MM.1S (cell line): ENCODE data around the gene PARP12.

Experiments
- DNase-seq: peaks from one replicate; pipeline ENCODE4 v3.0.0-alpha.2; 2015
- H2AFZ ChIP-seq: fragments of 300-600 bp; sonication (generic); 2 replicates; pipeline ENCODE4 v1.6.0; 2016; ENCODE audit warnings: antibody characterized with exemption, low read length
- H3F3A ChIP-seq: fragments of 300-600 bp; sonication (generic); 2 replicates; pipeline ENCODE4 v1.6.1; 2016; ENCODE audit warnings: mild to moderate bottlenecking, antibody characterized with exemption, low read length, moderate library complexity, mixed read lengths; ENCODE audit not compliant: insufficient read depth
- H3K27ac ChIP-seq: fragments of 300-600 bp; sonication (generic); 2 replicates; pipeline ENCODE4 v1.5.1; 2016; ENCODE audit warnings: mild to moderate bottlenecking, low read length
- H3K27me3 ChIP-seq: fragments of 300-600 bp; sonication (generic); replicated peaks from 2 replicates; pipeline ENCODE4 v1.6.0; 2016; ENCODE audit warnings: low read length; ENCODE audit not compliant: insufficient read depth
- H3K36me3 ChIP-seq: fragments of 300-600 bp; sonication (generic); replicated peaks from 2 replicates; pipeline ENCODE4 v1.6.1; 2016; ENCODE audit warnings: mild to moderate bottlenecking, low read length, mixed read lengths; ENCODE audit not compliant: insufficient read depth
- H3K4me1 ChIP-seq: fragments of 300-600 bp; sonication (generic); 2 replicates; pipeline ENCODE4 v1.6.1; 2016; ENCODE audit warnings: low read length, mixed read lengths
- H3K4me2 ChIP-seq: fragments of 300-600 bp; sonication (generic); 2 replicates; pipeline ENCODE4 v1.6.0; 2016; ENCODE audit warnings: low read depth, low read length
- H3K4me3 ChIP-seq: fragments of 300-600 bp; sonication (generic); 2 replicates; pipeline ENCODE4 v1.5.1; 2016; ENCODE audit warnings: low read length, mixed read lengths
- H3K79me2 ChIP-seq: fragments of 300-600 bp; sonication (generic); 2 replicates; pipeline ENCODE4 v1.6.1; 2016; ENCODE audit warnings: mixed run types, low read length, mixed read lengths
- H3K9ac ChIP-seq: fragments of 300-600 bp; sonication (generic); 2 replicates; pipeline ENCODE4 v1.6.1; 2016; ENCODE audit warnings: low read length, mixed read lengths
- H3K9me2 ChIP-seq: fragments of 300-600 bp; sonication (generic); replicated peaks from 2 replicates; pipeline ENCODE4 v1.6.1; 2016; ENCODE audit warnings: mild to moderate bottlenecking, low read length, mixed read lengths; ENCODE audit not compliant: insufficient read depth
- H3K9me3 ChIP-seq: fragments of 300-600 bp; sonication (generic); replicated peaks from 2 replicates; pipeline ENCODE4 v1.6.1; 2016; ENCODE audit warnings: mild to moderate bottlenecking, low read length, mixed read lengths; ENCODE audit not compliant: insufficient read depth
- H4K20me1 ChIP-seq: fragments of 300-600 bp; sonication (generic); 2 replicates; pipeline ENCODE4 v1.6.1; 2016; ENCODE audit warnings: mild to moderate bottlenecking, low read length, moderate library complexity, mixed read lengths; ENCODE audit not compliant: insufficient read depth
- EZH2 ChIP-seq: fragments of 300-600 bp; sonication (generic); optimal IDR thresholded peaks from 2 replicates; pipeline ENCODE3; 2017; ENCODE audit warnings: low read depth, mild to moderate bottlenecking, antibody characterized with exemption, low read length, mixed read lengths
- EZH2phosphoT487 ChIP-seq: fragments of 300-600 bp; sonication (generic); IDR thresholded peaks from 2 replicates; pipeline ENCODE4 v1.6.1; 2018; ENCODE audit warnings: antibody characterized with exemption, low read length
- TF ChIP-seq, protein P1 (sequence below): fragments of 300-600 bp; sonication (generic); IDR thresholded peaks from 2 replicates; pipeline ENCODE4 v1.5.1; 2016; ENCODE audit warnings: antibody characterized with exemption, low read length, mixed read lengths

Gene PARP12

DNA sequence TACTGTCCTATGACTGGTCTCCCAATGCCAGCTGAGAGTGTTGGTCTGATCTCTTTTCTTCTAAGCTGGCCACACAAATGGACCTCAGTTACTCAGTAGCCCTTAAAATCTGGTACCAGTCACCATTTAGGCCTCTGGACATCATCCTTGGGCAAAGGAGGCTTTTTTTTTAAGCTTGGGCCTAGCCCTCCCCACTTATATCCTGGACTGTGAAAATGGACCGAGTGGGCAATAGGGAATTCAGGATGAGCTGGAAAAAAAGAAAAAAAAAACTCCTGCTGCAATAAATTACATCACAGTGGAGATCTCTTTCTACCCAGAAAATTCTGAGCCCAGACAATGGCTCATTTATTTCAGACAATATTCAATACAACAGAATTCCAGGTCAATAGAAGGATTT is 68.4 kb downstream of the PARP12 start:
- TF ChIP-seq EZH2 (no peak), EZH2phosphoT487 (no peak)
- TF ChIP-seq, protein P1, sequence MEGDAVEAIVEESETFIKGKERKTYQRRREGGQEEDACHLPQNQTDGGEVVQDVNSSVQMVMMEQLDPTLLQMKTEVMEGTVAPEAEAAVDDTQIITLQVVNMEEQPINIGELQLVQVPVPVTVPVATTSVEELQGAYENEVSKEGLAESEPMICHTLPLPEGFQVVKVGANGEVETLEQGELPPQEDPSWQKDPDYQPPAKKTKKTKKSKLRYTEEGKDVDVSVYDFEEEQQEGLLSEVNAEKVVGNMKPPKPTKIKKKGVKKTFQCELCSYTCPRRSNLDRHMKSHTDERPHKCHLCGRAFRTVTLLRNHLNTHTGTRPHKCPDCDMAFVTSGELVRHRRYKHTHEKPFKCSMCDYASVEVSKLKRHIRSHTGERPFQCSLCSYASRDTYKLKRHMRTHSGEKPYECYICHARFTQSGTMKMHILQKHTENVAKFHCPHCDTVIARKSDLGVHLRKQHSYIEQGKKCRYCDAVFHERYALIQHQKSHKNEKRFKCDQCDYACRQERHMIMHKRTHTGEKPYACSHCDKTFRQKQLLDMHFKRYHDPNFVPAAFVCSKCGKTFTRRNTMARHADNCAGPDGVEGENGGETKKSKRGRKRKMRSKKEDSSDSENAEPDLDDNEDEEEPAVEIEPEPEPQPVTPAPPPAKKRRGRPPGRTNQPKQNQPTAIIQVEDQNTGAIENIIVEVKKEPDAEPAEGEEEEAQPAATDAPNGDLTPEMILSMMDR: no peak
- no peaks in the 10 kb centered on the region for H3K27me3 ChIP-seq
- H3K4me2 ChIP-seq: no peak overlapping the region
- no peaks in the 10 kb centered on the region for H3K36me3 ChIP-seq
- H3K9me3 ChIP-seq: no peaks in the 10 kb centered on the region
- H3K79me2 ChIP-seq: no peaks in the 10 kb centered on the region
- H2AFZ ChIP-seq: no peak overlapping the region
- H3K4me3 ChIP-seq: no peak overlapping the region
- H4K20me1 ChIP-seq: no peaks in the 10 kb centered on the region
- H3K9ac ChIP-seq: no peak overlapping the region
- H3F3A ChIP-seq: no peaks in the 10 kb centered on the region
- no peaks in the 10 kb centered on the region for H3K9me2 ChIP-seq
- H3K27ac ChIP-seq: no peak overlapping the region
- no peaks in the 10 kb centered on the region for H3K4me1 ChIP-seq
- DNase-seq: no peak

DNA sequence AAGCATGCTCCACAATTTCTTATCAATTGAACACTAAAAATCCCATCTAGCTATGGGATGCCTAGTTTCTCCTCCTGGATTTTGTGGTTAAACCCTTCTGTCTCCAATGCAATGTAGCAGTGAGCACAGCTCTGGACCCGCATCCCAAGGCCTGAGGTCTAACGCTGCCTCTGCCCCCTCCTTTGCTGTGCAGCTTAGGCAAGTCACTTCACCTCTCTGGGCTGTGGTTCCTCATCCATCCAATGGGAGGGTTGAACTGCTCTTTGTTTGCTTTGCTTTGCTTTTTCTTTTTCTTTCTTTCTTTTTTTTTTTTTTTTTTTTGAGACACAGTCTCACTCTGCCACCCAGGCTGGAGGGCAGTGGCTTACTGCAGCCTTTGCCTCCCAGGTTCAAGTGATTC is 69.2 kb downstream of the PARP12 start:
- Histone ChIP-seq H4K20me1 (no peaks in the 10 kb centered on the region), H3K9me2 (no peaks in the 10 kb centered on the region)
- no peak for TF ChIP-seq EZH2
- TF ChIP-seq, protein P1: no peak
- no peak for TF ChIP-seq EZH2phosphoT487

DNA sequence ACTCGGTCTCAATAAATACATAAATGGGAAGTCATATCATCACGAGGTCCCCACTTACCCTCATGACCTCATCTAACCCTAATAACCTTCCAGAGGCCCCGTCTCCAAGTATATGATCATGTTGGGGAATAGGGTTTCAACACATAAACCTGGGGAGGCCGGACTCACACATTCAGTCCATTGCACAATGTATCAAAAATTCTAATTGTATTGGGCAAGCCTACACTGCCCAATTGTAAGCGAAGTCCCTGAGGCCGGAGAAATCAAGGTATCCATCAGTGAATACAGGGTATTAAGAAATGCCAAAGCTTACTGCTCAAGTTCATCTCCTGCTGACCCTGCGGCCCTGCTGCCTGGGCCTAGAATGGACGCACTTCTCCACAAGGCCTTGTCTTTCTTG is 69.6 kb downstream of the PARP12 start:
- Histone ChIP-seq H3K27me3 (no peaks in the 10 kb centered on the region), H3K36me3 (no peaks in the 10 kb centered on the region), H3K9ac (no peak overlapping the region), H3K4me2 (no peak overlapping the region), H3K27ac (no peak overlapping the region), H3K79me2 (no peaks in the 10 kb centered on the region), H3K4me3 (no peak overlapping the region), H3K9me3 (no peaks in the 10 kb centered on the region), H3K9me2 (no peaks in the 10 kb centered on the region), H3F3A (no peaks in the 10 kb centered on the region), H3K4me1 (no peaks in the 10 kb centered on the region), H2AFZ (no peak overlapping the region), H4K20me1 (no peaks in the 10 kb centered on the region)
- TF ChIP-seq, protein P1: no peak
- TF ChIP-seq EZH2 (no peak), EZH2phosphoT487 (no peak)
- DNase-seq: no peak

More for the DNA sequence above, 69.2 kb downstream of the PARP12 start:
- Histone ChIP-seq H3K36me3 (no peaks in the 10 kb centered on the region), H3K4me3 (no peak overlapping the region), H3K79me2 (no peaks in the 10 kb centered on the region), H3K9ac (no peak overlapping the region), H3K4me2 (no peak overlapping the region), H3K27me3 (no peaks in the 10 kb centered on the region), H3K27ac (no peak overlapping the region), H3K4me1 (no peaks in the 10 kb centered on the region), H3F3A (no peaks in the 10 kb centered on the region), H3K9me3 (no peaks in the 10 kb centered on the region), H2AFZ (no peak overlapping the region)
- no peak for DNase-seq
